ENCODE measurements around the gene ZFP36L2. TPM values are rescaled to one million over a fixed set of nuclear protein-coding genes. Genes with fewer than 3 reads are reported as not detected.

The ZFP36L2 gene, protein sequence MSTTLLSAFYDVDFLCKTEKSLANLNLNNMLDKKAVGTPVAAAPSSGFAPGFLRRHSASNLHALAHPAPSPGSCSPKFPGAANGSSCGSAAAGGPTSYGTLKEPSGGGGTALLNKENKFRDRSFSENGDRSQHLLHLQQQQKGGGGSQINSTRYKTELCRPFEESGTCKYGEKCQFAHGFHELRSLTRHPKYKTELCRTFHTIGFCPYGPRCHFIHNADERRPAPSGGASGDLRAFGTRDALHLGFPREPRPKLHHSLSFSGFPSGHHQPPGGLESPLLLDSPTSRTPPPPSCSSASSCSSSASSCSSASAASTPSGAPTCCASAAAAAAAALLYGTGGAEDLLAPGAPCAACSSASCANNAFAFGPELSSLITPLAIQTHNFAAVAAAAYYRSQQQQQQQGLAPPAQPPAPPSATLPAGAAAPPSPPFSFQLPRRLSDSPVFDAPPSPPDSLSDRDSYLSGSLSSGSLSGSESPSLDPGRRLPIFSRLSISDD
- polyA plus RNA-seq: 100 to 1,000 TPM in 2 of 3 donors, 10 to 100 TPM in 1; 44.6 to 165 (median 125) TPM

DNA sequence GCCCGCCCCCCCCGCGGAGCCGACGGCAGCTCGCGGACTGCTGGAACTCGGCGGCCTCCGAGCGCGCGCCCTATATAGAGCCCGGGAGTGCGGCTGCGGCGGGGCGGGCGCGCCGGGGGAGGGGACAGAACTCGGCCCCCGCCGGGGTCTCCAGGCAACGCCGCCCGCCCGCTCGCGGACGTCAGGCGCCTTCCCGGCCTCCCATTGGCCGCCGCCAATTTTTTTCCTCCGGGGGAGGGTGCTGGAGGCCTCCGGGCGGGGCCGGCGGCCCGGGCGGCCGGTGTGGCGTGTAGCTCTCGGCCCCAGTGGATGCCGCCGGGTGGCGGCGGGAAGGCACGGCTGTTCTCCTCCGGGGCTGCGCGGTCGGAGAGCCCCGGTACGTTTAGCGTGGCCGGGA, at the start of gene ZFP36L2:
TSS of gene ZFP36L2 (minus strand) at position 49 of the 397 bp plus-strand sequence. CDS start 291 bp downstream, outside the sequence.
- 0 to 1% (median 1%) methylated on average over 38 to 58 of the region's 58 CpGs for WGBS, 3 donors
- peak within 1 kb of the TSS; percentile 94 for H3K27ac ChIP-seq (ENCODE audit: low read depth, low read length)

DNA sequence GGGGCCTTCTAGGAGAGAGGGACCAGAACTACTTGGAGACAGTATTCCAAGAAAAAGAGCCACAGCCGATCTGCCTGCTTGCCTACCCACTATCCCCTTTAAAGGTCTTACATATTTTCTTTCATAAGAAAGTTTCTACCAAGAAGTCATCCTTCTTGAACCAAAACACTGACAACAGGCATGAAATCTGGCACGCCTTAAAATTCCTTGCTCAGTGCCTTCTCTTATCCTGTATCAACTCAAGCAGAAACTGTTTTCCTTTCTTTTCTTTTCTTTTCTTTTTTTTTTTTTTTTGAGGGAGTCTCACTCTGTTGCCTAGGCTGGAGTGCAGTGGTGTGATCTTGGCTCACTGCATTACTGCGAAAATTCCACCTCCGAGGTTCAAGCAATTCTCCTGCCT, 48.3 kb upstream of the ZFP36L2 start:
- no peak overlapping the region for H3K27ac ChIP-seq (ENCODE audit: low read depth, low read length)
- 85 to 97% (median 88%) methylated on average over 4 of the region's 4 CpGs for WGBS, 3 donors

- H3K27ac ChIP-seq (ENCODE audit: low read depth, low read length): no peak overlapping the region
- WGBS, 3 donors: 91 to 94% (median 92%) methylated on average over 4 of the region's 4 CpGs
Observed at GRCh38 chr2:43274055-43274454, 47.6 kb upstream of the ZFP36L2 start.

DNA sequence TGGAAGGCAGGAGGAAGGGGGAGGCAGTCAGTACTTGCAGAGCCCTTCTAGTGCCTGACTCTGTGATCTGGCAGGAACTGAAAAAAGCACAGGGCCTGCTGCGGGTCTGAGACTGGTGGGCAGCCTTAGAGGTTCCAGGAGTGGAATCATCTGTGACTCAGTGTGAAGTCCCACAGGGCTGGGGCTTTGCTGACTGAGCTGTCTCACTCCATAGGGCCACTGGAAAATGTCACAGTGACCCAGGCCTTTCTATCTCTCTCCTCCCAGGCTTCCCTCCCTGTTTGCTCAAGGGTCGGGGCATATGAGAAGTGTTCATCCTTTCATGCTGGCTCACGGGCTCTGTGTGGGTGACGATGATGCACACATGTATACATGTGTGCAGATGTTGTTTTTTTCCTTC, 47.1 kb upstream of the ZFP36L2 start:
- no peak overlapping the region for H3K27ac ChIP-seq (ENCODE audit: low read depth, low read length)
- 66 to 87% (median 78%) methylated on average over 4 of the region's 4 CpGs for WGBS, 3 donors

DNA sequence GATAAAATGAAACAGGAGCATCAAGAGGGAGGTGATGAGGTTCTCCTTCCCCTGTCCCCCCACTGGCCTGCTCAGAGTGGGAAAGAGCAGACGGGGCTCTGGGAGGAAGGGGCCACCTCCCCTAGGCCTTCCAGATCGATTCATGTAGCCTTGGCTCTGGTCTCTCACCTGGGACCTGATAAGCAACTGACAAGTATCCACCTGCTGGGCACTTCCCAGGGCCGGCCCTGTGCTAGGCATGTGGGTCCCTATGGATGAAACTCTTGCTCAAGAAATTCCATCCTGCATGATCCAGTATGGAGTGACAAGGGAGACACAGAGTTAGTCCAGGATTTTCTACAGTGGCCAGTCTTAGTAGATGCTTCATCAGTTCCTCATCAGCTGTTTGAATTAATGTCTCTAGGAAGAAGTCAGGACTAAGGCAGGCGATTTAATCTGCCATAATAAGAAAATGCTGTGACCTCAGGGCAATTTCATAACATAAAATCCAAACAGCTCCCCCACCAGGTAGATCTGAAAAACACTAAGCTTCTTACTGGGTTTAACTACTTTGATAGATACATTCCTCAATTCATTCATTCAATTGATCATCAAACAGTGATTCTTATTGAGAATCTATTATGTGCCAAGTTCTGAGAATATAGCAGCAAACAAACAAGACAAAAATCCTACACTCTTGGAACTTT, 44.7 kb upstream of the ZFP36L2 start:
- no peak overlapping the region for H3K27ac ChIP-seq (ENCODE audit: low read depth, low read length)
- 69 to 85% (median 81%) methylated on average over 4 of the region's 4 CpGs for whole genome bisulfite sequencing, 3 donors

DNA sequence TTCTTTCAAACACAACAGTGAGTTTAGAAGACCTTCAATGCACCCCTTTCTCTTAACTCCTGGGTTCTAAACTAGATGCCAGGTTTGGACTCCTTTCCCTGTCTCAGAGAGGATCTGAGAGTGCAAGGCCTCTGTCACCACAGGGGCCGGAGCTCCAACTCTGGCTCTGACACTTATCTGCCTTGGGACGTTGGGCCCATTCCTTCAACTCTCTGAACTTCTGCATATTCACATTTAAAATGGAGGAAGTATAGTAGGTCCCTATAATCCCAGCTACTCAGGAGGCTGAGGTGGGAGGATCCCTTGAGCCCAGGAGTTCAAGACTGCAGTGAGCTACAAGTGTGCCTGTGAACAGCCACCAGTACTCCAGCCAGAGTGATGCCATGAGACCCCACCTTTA, 44.1 kb upstream of the ZFP36L2 start:
- 81 to 95% (median 82%) methylated on average over 2 of the region's 2 CpGs for WGBS, 3 donors
- H3K27ac ChIP-seq (ENCODE audit: low read depth, low read length): peak overlapping the region; percentile 74

GRCh38 chr2:43269706-43270105, 43.3 kb upstream of the ZFP36L2 start:
- peak overlapping the region; percentile 74 for H3K27ac ChIP-seq (ENCODE audit: low read depth, low read length)
- WGBS, 3 donors: 36 to 72% (median 37%) methylated on average over 3 of the region's 3 CpGs

DNA sequence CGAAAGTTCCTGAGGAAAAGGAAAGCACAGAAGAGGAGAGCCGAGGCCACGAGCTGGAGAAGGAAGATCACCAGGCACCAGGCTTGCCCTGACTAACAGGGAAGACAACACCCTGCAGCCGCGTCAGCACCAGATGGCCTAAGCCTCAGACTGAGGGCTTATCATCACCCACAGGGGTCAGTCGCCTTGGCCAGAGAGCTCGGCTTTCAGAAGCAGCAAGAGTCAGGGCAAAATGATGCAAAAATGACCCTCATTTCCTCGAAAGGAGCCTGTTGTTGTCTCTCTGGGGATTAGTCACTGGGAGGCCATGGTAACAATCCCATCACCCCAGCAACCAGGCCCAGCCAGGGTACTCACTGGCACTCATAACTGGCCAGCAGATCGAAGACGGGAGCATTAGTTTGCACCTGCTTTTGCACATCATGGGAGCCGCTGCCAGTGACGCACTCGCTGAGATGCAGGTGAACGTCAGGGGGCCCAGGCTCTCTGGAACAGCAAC, 42.7 kb upstream of the ZFP36L2 start:
- H3K27ac ChIP-seq (ENCODE audit: low read depth, low read length): peak overlapping the region; percentile 92
- WGBS, 3 donors: 59 to 77% (median 60%) methylated on average over 14 of the region's 14 CpGs

- WGBS, 3 donors: 76 to 86% (median 78%) methylated on average over 10 of the region's 10 CpGs
- H3K27ac ChIP-seq (ENCODE audit: low read depth, low read length): peak overlapping the region; percentile 92
Observed at GRCh38 chr2:43268066-43268953, 41.9 kb upstream of the ZFP36L2 start.

GRCh38 chr2:43267381-43267780, 41.0 kb upstream of the ZFP36L2 start:
- WGBS, 3 donors: 82 to 91% (median 91%) methylated on average over 7 of the region's 7 CpGs
- H3K27ac ChIP-seq (ENCODE audit: low read depth, low read length): no peak overlapping the region

- WGBS, 3 donors: 46 to 91% (median 70%) methylated on average over 4 of the region's 4 CpGs
- H3K27ac ChIP-seq (ENCODE audit: low read depth, low read length): peak overlapping the region; percentile 67
Observed at GRCh38 chr2:43266711-43267111, 40.3 kb upstream of the ZFP36L2 start.

DNA sequence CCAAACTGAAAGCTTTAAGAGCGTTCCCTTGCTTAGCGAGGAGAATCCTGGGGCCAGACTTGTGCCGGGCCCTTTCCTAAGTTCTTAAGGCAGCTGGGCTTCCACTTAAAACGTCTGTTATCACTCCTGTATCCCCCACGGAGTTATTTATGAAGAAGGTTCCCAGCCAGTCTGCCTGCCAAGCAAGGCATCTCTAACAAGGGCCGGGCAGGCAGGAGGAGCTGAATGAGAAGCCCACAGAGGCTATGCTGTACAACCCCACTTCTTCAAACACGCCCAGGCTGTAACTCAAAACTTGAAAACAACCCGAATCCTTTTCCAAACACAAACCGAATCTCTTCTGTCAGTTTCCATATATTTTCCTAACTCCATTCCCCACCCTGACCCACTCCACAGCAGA, 39.0 kb upstream of the ZFP36L2 start:
- WGBS, 3 donors: 52 to 75% (median 62%) methylated on average over 9 of the region's 9 CpGs
- no peak overlapping the region for H3K27ac ChIP-seq (ENCODE audit: low read depth, low read length)

- peak overlapping the region; percentile 49 for H3K27ac ChIP-seq (ENCODE audit: low read depth, low read length)
- 50 to 63% (median 54%) methylated on average over 5 of the region's 5 CpGs for WGBS, 3 donors
Observed at GRCh38 chr2:43265001-43265400, 38.6 kb upstream of the ZFP36L2 start.

GRCh38 chr2:43262951-43263350, 36.5 kb upstream of the ZFP36L2 start:
- H3K27ac ChIP-seq (ENCODE audit: low read depth, low read length): no peak overlapping the region
- 77 to 95% (median 79%) methylated on average over 6 of the region's 6 CpGs for WGBS, 3 donors

GRCh38 chr2:43262239-43262638, 35.8 kb upstream of the ZFP36L2 start:
- H3K27ac ChIP-seq (ENCODE audit: low read depth, low read length): no peak overlapping the region
- 95 to 97% (median 95%) methylated on average over 1 of the region's 1 CpG for WGBS, 3 donors

DNA sequence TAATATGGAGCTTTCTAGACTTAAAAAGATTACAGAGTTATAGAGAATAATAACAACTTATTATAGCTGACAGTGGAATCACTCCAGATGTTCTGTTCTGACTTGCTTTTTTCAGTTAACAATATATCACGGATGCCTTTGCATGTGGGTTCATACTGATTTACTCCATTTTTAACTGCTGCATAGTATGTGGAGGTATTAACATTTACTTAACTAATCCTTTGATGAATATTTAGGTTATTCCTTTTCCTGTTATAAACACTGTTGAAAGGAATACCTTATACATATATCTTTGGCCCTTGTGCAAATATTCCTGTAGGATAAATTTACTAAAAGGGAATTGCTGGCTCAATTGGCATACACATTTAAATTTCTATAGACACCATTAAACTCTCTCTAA, 33.1 kb upstream of the ZFP36L2 start:
- 92 to 97% (median 92%) methylated on average over 1 of the region's 1 CpG for WGBS, 3 donors
- H3K27ac ChIP-seq (ENCODE audit: low read depth, low read length): no peak overlapping the region

DNA sequence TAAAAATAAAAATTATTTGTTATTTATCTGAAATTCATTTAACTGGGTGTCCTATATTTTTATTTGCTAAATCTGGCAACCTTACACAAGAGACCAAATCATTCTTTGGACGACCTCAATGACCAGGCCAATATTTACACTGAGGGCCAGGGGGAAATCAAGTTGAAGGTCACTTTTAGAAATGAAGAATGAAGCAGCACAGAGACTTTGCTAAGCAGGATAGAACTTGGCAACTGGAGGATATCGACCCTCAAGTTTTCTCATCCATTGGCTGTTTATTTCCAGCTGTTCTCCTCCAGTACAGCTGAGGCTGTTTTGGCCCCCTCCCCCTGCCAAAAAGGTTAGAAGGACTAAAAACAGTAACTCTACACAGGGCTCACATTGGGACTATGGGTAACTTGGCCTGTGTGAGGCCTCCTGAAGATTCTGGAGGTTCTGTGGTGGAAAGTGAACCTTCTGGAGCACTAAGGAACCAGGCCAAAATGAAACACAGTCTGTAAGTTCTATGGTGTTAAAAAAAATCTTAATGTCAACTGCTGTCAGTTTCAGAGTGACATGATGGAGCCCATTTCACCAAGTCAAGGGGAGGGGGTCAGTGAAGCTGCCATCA, 32.2 kb upstream of the ZFP36L2 start:
- 62 to 82% (median 73%) methylated on average over 2 of the region's 2 CpGs for WGBS, 3 donors
- no peak overlapping the region for H3K27ac ChIP-seq (ENCODE audit: low read depth, low read length)

- H3K27ac ChIP-seq (ENCODE audit: low read depth, low read length): no peak overlapping the region
- 69 to 72% (median 70%) methylated on average over 8 of the region's 8 CpGs for WGBS, 3 donors
Observed at GRCh38 chr2:43255296-43255910, 29.0 kb upstream of the ZFP36L2 start.
